Trophoblast cell (in vitro differentiated cells and primary cell): ENCODE data around the gene NXN.
A peak's percentile ranks its signal among the peaks of the same experiment; 100 is the strongest.

ENCODE experiments used
- DNase-seq, 2 donors: peaks; one replicate each; pipeline ENCODE4 v3.0.0-alpha.2; 2016
- H2AFZ ChIP-seq: 2 replicates; pipeline ENCODE4 v1.6.1; 2013; ENCODE audit warnings: low read length, moderate library complexity, mild to moderate bottlenecking; ENCODE audit not compliant: insufficient read depth, poor library complexity
- H2AK5ac ChIP-seq: 2 replicates; pipeline ENCODE4 v1.6.1; 2013; ENCODE audit warnings: mild to moderate bottlenecking, low read length
- H2BK120ac ChIP-seq: 2 replicates; pipeline ENCODE4 v1.6.1; 2013; ENCODE audit warnings: low read length, mild to moderate bottlenecking, moderate library complexity; ENCODE audit not compliant: insufficient read depth, poor library complexity
- H2BK12ac ChIP-seq: 2 replicates; pipeline ENCODE4 v1.6.1; 2013; ENCODE audit warnings: mild to moderate bottlenecking, low read length, moderate library complexity
- H2BK5ac ChIP-seq: 2 replicates; pipeline ENCODE4 v1.6.1; 2013; ENCODE audit warnings: low read length, low read depth, moderate library complexity, mild to moderate bottlenecking; ENCODE audit not compliant: poor library complexity
- H3K14ac ChIP-seq: 2 replicates; pipeline ENCODE4 v1.6.1; 2013; ENCODE audit warnings: mild to moderate bottlenecking, low read length
- H3K18ac ChIP-seq: 2 replicates; pipeline ENCODE4 v1.6.1; 2013; ENCODE audit warnings: mild to moderate bottlenecking, low read length
- H3K23ac ChIP-seq: 2 replicates; pipeline ENCODE4 v1.6.1; 2013; ENCODE audit warnings: low read length
- H3K27ac ChIP-seq: 2 replicates; pipeline ENCODE4 v1.5.1; 2013; ENCODE audit warnings: low read depth, mild to moderate bottlenecking, inconsistent platforms, low read length, moderate library complexity
- H3K27me3 ChIP-seq: 2 replicates; pipeline ENCODE4 v1.6.1; 2013; ENCODE audit warnings: inconsistent platforms, mild to moderate bottlenecking, low read length, moderate library complexity; ENCODE audit not compliant: insufficient read depth
- H3K36me3 ChIP-seq, 2 experiments: 1 replicate in 1 of 2; 2 replicates in 1 of 2; pipeline ENCODE4 v1.6.1; 2013; ENCODE audit warnings: low read length in 2 of 2, mild to moderate bottlenecking in 2 of 2, moderate library complexity in 1 of 2; ENCODE audit not compliant: insufficient read depth in 2 of 2, control insufficient read depth in 1 of 2
- H3K4ac ChIP-seq: 2 replicates; pipeline ENCODE4 v1.6.1; 2013; ENCODE audit warnings: low read depth, mild to moderate bottlenecking, low read length, moderate library complexity
- H3K4me1 ChIP-seq, 2 experiments: 1 replicate in 1 of 2; 2 replicates in 1 of 2; pipeline ENCODE4 v1.6.1; 2013; ENCODE audit warnings: low read length in 2 of 2, mild to moderate bottlenecking in 2 of 2, moderate library complexity in 1 of 2; ENCODE audit not compliant: insufficient read depth in 2 of 2, control insufficient read depth in 1 of 2
- H3K4me2 ChIP-seq: 2 replicates; pipeline ENCODE4 v1.6.1; 2013; ENCODE audit warnings: inconsistent platforms, mild to moderate bottlenecking, low read length, moderate library complexity
- H3K4me3 ChIP-seq: 2 replicates; pipeline ENCODE4 v1.5.1; 2013; ENCODE audit warnings: mild to moderate bottlenecking, low read depth, low read length, inconsistent platforms
- H3K79me1 ChIP-seq: one replicate; pipeline ENCODE4 v1.6.1; 2013; ENCODE audit warnings: low read length
- H3K79me2 ChIP-seq: 2 replicates; pipeline ENCODE4 v1.6.1; 2013; ENCODE audit warnings: low read length, mild to moderate bottlenecking; ENCODE audit not compliant: control insufficient read depth, insufficient read depth, poor library complexity
- H3K9ac ChIP-seq: 2 replicates; pipeline ENCODE4 v1.6.1; 2013; ENCODE audit warnings: mild to moderate bottlenecking, low read length
- H3K9me3 ChIP-seq: 2 replicates; pipeline ENCODE4 v1.6.1; 2013; ENCODE audit warnings: low read depth, mild to moderate bottlenecking, control low read depth, inconsistent platforms, low read length; ENCODE audit not compliant: insufficient read depth
- H4K12ac ChIP-seq: 2 replicates; pipeline ENCODE4 v1.6.1; 2013; ENCODE audit warnings: low read depth, mild to moderate bottlenecking, low read length, moderate library complexity
- H4K8ac ChIP-seq: 2 replicates; pipeline ENCODE4 v1.6.1; 2013; ENCODE audit warnings: low read depth, mild to moderate bottlenecking, low read length, moderate library complexity
- H4K91ac ChIP-seq: one replicate; pipeline ENCODE4 v1.6.1; 2013; ENCODE audit warnings: low read depth, mild to moderate bottlenecking, low read length, moderate library complexity
- WGBS: extraction: QIAGEN DNeasy Blood & Tissue Kit; methylation state at CpG from one replicate; pipeline ENCODE4 v1.1.7; 2013; ENCODE audit warnings: missing lambda C conversion rate; ENCODE audit not compliant: insufficient read length, insufficient coverage; ENCODE audit errors: extremely low coverage; 5-methylcytosine and 5-hydroxymethylcytosine counted together

NXN gene

DNA sequence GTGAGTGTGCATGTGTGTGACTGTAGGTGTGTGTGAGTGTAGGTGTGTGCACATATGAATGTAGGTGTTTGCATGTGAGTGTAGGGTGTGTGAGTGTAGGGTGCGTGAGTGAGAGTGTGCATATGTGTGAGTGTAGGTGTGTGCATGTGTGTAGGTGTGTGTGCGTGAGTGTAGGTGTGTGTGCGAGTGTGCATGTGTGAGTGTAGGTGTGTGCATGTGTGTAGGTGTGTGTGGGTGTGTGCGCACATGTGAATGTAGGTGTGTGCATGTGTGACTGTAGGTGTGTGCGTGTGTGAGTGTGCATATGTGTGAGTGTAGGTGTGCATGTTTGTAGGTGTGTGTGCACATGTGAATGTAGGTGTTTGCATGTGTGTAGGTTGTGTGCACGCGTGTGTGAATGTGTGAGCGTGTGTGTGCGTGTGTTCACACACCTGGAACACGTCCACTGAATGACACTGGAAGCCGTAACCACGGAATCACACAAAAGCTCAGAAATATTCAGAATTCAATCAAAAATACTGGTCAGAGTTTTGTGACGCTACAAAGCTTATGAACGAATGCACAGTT is 166.9 kb downstream of the NXN start:
- Histone ChIP-seq H3K9ac (no peak overlapping the region), H3K9me3 (peaks cover 11% of the 10 kb centered on the region), H3K4me3 (peak overlapping the region; percentile 58), H3K27ac (no peak overlapping the region), H3K4me2 (no peak overlapping the region), H4K91ac (no peak overlapping the region), H2BK120ac (no peak overlapping the region), H3K23ac (no peak overlapping the region), H4K8ac (no peak overlapping the region), H3K36me3 (peaks cover 38 to 45% of the 10 kb centered on the region in 2 experiments), H3K14ac (no peak overlapping the region), H2BK12ac (no peak overlapping the region), H3K79me1 (no peaks in the 10 kb centered on the region), H3K79me2 (no peaks in the 10 kb centered on the region), H4K12ac (no peak overlapping the region), H3K18ac (no peak overlapping the region), H3K4ac (no peak overlapping the region), H2AFZ (no peak overlapping the region), H3K4me1 (peaks cover 9 to 12% of the 10 kb centered on the region in 2 experiments), H2BK5ac (no peak overlapping the region), H3K27me3 (no peaks in the 10 kb centered on the region), H2AK5ac (no peak overlapping the region)
- no peak for DNase-seq
- WGBS: no CpG with 5 or more reads among the region's 14 CpGs

DNA sequence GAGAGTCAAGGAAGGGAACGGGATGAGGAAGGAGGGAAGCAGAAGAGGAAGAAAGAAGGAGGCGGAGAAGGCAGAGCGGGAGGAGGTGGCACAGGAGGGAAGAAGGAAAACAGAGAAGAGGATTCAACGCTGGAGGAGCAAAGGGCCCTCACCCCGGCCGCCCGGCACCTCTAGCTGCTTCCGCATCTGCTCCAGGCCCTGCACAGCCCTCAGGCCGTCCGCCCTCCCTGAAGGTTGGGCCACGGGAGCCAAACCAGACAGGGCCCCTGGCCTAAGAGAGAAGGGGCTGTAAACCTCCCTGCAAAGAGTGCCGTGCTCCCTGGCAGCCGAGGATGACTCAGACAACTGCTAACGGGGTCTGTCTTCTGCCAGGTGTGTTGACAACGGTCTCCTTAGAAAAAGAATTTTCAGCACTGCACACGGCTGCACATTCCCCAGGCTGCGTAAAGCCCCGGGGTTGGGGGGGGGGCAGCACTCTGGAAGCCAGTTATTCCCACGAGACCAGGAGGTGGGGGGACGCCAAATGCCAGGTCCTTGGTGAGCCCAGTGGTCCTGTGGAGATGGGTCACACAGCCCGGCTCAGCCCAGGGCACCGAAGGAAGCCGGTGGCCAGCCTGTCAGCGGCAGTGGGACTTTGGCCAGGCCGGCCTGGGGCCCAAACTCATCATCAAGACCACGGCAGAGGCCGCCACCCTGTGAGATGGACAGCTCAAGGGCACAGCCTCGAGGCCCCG is 168.4 kb downstream of the NXN start:
- no peak overlapping the region for H2AK5ac ChIP-seq
- H2BK5ac ChIP-seq: no peak overlapping the region
- peak overlapping the region; percentile 45 for H4K91ac ChIP-seq
- no peak overlapping the region for H2BK12ac ChIP-seq
- H3K4ac ChIP-seq: no peak overlapping the region
- peak overlapping the region; percentile 80 for H3K27ac ChIP-seq
- H3K9ac ChIP-seq: no peak overlapping the region
- peak overlapping the region; percentile 46 for H3K18ac ChIP-seq
- peaks cover 9 to 12% of the 10 kb centered on the region in 2 experiments for H3K4me1 ChIP-seq
- H3K27me3 ChIP-seq: no peaks in the 10 kb centered on the region
- H3K4me3 ChIP-seq: no peak overlapping the region
- H4K8ac ChIP-seq: no peak overlapping the region
- H3K23ac ChIP-seq: no peak overlapping the region
- H3K14ac ChIP-seq: peak overlapping the region; percentile 28
- no peaks in the 10 kb centered on the region for H3K79me2 ChIP-seq
- no peak overlapping the region for H2AFZ ChIP-seq
- no peaks in the 10 kb centered on the region for H3K79me1 ChIP-seq
- H3K36me3 ChIP-seq: peaks cover 34 to 40% of the 10 kb centered on the region in 2 experiments
- H4K12ac ChIP-seq: no peak overlapping the region
- H3K9me3 ChIP-seq: peaks cover 11% of the 10 kb centered on the region
- no CpG with 5 or more reads among the region's 29 CpGs for WGBS
- H2BK120ac ChIP-seq: no peak overlapping the region
- no peak for DNase-seq
- H3K4me2 ChIP-seq: no peak overlapping the region

DNA sequence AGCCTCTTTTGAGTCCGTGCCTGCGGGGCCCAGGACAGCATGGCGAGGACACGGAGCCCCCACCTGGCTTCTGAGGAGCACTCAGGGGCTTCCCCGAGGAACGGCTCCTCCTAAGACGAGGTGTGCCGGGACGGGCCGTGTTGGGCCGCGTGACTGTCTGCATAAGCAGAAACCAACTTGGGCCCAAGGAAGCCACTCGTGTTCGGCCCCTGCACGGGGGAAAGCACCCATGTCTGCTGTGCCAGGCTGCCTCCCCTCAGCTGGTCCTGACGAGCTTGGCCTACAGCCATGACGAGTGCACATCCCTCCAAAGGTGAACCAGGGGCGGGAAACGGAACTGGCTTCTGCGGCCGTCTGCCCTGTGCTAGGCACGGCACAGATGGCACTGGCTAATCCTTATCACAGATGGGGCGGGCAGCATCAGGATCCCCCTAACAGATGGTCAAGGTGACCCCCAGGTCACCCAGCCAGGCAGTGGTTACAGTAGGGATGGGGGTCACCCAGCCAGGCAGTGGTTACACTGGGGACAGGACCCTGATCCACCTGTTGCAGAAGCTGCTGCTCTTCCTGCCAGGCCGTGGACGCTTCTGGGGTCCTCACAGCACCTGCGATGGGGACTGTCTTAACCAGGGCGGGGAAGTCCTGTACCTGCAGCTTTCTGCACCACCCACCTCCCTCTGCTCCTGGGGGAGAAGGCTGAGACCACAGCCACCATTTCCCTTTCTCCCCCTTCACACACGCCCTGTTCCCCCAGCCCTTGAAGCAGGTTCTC is 171.9 kb downstream of the NXN start:
- Histone ChIP-seq H3K4me1 (peaks cover 15 to 20% of the 10 kb centered on the region in 2 experiments), H3K27ac (no peak overlapping the region), H3K4me3 (no peak overlapping the region), H3K36me3 (peaks cover 26 to 34% of the 10 kb centered on the region in 2 experiments), H3K18ac (no peak overlapping the region), H4K91ac (no peak overlapping the region), H3K9me3 (peaks cover 11% of the 10 kb centered on the region), H4K8ac (no peak overlapping the region), H3K9ac (peak overlapping the region; percentile 12), H3K4me2 (no peak overlapping the region), H3K14ac (no peak overlapping the region), H3K4ac (no peak overlapping the region), H3K79me1 (no peaks in the 10 kb centered on the region), H2BK12ac (no peak overlapping the region), H4K12ac (no peak overlapping the region), H2AFZ (no peak overlapping the region), H3K23ac (no peak overlapping the region), H2AK5ac (no peak overlapping the region), H3K79me2 (no peaks in the 10 kb centered on the region), H2BK120ac (no peak overlapping the region), H2BK5ac (no peak overlapping the region), H3K27me3 (no peaks in the 10 kb centered on the region)
- WGBS: no CpG with 5 or more reads among the region's 28 CpGs
- DNase-seq: no peak

DNA sequence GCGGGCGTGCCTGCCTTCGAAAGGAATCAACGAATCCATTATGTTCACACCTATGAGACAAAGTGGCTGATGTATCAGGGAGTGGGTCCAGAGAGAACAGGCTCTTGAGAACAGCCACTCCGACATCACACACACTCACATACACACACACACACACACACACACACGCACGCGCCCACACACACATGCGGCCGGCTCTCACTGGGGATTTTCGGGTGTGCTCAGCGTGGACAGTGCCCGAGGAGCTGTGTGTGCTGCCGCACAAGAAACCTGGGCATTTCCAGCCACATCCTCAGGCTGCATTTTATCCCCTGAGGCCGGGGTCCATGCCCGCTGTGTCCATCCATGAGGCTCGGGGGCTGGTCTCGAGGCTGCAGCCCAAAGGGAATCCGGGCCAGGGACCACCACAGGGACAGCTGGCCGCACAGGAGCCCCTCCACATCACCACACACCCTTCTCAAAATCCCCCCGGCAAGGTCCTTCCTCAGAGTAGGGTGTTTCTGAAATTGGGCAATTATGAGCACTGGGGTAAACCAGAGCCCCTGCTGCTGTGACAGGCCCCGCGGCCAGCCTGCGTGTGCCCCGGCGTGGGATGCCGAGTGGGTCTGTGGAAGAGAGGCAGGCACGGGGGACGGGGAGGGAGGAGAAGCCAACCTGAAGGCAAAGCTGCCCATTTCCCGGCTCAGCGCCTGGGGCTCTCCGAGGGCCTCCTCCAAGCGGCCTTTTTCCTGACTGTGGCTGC is 172.6 kb downstream of the NXN start:
- Histone ChIP-seq H3K4me2 (no peak overlapping the region), H4K8ac (no peak overlapping the region), H3K27me3 (no peaks in the 10 kb centered on the region), H2AFZ (no peak overlapping the region), H3K23ac (no peak overlapping the region), H2BK120ac (no peak overlapping the region), H3K9ac (no peak overlapping the region), H3K79me1 (no peaks in the 10 kb centered on the region), H4K12ac (no peak overlapping the region), H3K18ac (no peak overlapping the region), H3K79me2 (no peaks in the 10 kb centered on the region), H3K36me3 (peaks cover 29 to 30% of the 10 kb centered on the region in 2 experiments), H3K14ac (no peak overlapping the region), H2BK5ac (no peak overlapping the region), H3K4ac (no peak overlapping the region), H3K4me3 (no peak overlapping the region), H4K91ac (no peak overlapping the region), H3K4me1 (peaks cover 10 to 13% of the 10 kb centered on the region in 2 experiments), H2AK5ac (no peak overlapping the region), H3K9me3 (peaks cover 8% of the 10 kb centered on the region), H2BK12ac (no peak overlapping the region), H3K27ac (no peak overlapping the region)
- DNase-seq: no peak
- WGBS: no CpG with 5 or more reads among the region's 33 CpGs
